ENCODE results near the gene FAM209B.
"Not testable (repeated sequence)": the region's sequence is repeated elsewhere in the genome, so short reads cannot be mapped to it uniquely, and the experiment has no call there.

Gene FAM209B

GRCh38 chr20:56540415-56540814 is 7.4 kb downstream of the FAM209B start:
- DNase-seq (ENCODE audit: low read depth) = no peak

GRCh38 chr20:56542489-56543030 is 9.5 kb downstream of the FAM209B start:
- DNase-seq (ENCODE audit: low read depth) = no peak

- DNase-seq (ENCODE audit: low read depth) = no peak
Measured at GRCh38 chr20:56551571-56551970, 18.5 kb downstream of the FAM209B start.

GRCh38 chr20:56552911-56553629 is 20.0 kb downstream of the FAM209B start:
- no peak for DNase-seq (ENCODE audit: low read depth)

- no peak for DNase-seq (ENCODE audit: low read depth)
Measured at GRCh38 chr20:56554869-56555268, 21.8 kb downstream of the FAM209B start.

- DNase-seq (ENCODE audit: low read depth) = no peak
Measured at GRCh38 chr20:56558968-56559367, 25.9 kb downstream of the FAM209B start.

GRCh38 chr20:56564526-56564925 is 31.5 kb downstream of the FAM209B start:
- not testable (repeated sequence) for DNase-seq (ENCODE audit: low read depth)

- DNase-seq (ENCODE audit: low read depth) = no peak
Measured at GRCh38 chr20:56565511-56565910, 32.5 kb downstream of the FAM209B start.

GRCh38 chr20:56566621-56567020 is 33.6 kb downstream of the FAM209B start:
- DNase-seq (ENCODE audit: low read depth) = no peak

GRCh38 chr20:56570832-56571231 is 37.8 kb downstream of the FAM209B start:
- DNase-seq (ENCODE audit: low read depth) = no peak

GRCh38 chr20:56572172-56572571 is 39.1 kb downstream of the FAM209B start:
- DNase-seq (ENCODE audit: low read depth) = no peak

- no peak for DNase-seq (ENCODE audit: low read depth)
Measured at GRCh38 chr20:56573986-56574385, 40.9 kb downstream of the FAM209B start.

- no peak for DNase-seq (ENCODE audit: low read depth)
Measured at GRCh38 chr20:56574531-56575142, 41.6 kb downstream of the FAM209B start.

- DNase-seq (ENCODE audit: low read depth) = no peak
Measured at GRCh38 chr20:56575157-56575556, 42.1 kb downstream of the FAM209B start.

GRCh38 chr20:56575961-56576360 is 42.9 kb downstream of the FAM209B start:
- no peak for DNase-seq (ENCODE audit: low read depth)

- DNase-seq (ENCODE audit: low read depth) = no peak
Measured at GRCh38 chr20:56579301-56579710, 46.3 kb downstream of the FAM209B start.

GRCh38 chr20:56580226-56580625 is 47.2 kb downstream of the FAM209B start:
- DNase-seq (ENCODE audit: low read depth) = no peak

GRCh38 chr20:56581701-56582100 is 48.7 kb downstream of the FAM209B start:
- DNase-seq (ENCODE audit: low read depth) = no peak

- DNase-seq (ENCODE audit: low read depth) = no peak
Measured at GRCh38 chr20:56582542-56582941, 49.5 kb downstream of the FAM209B start.

- no peak for DNase-seq (ENCODE audit: low read depth)
Measured at GRCh38 chr20:56584916-56585315, 51.9 kb downstream of the FAM209B start.

Data from activated T-cell treated with anti-CD3 and anti-CD28 coated beads for 1 hour (primary cell).